Measurements from ENCODE around the gene FBXO24.

- TF ChIP-seq CTCF (IDR thresholded peaks at IDR 0.05) (no peak), ZFX (IDR thresholded peaks at IDR 0.05; ENCODE audit: borderline replicate concordance) (no peak)
These were observed 4.0 kb upstream of the FBXO24 start for GRCh38 chr7:100582041-100582579.

All from 22Rv1 (cell line).